HL-60 (cell line): Measurements from ENCODE around the gene LGR6.

Source experiments
- DNase-seq, 2 experiments: peaks; one replicate each; pipeline ENCODE4 v3.0.0-alpha.2; 2010 to 2020; ENCODE audit warnings: low read depth in 1 of 2, low spot score in 1 of 2
- H3K27ac ChIP-seq: fragments of 250-450 bp; sonication (Bioruptor Pico); replicated peaks from 2 replicates; pipeline ENCODE4 v1.5.1; 2020; ENCODE audit warnings: mild to moderate bottlenecking, moderate library complexity
- H3K27me3 ChIP-seq: fragments of 250-450 bp; sonication (Bioruptor Pico); 2 replicates; pipeline ENCODE4 v1.5.1; 2021; ENCODE audit warnings: mild to moderate bottlenecking, moderate library complexity; ENCODE audit not compliant: insufficient read depth, poor library complexity, severe bottlenecking
- H3K4me3 ChIP-seq: replicated peaks from 2 replicates; pipeline ENCODE4 v1.5.1; 2011; ENCODE audit warnings: mild to moderate bottlenecking, control low read depth, low read length; ENCODE audit not compliant: insufficient read depth
- CTCF ChIP-seq: IDR thresholded peaks from one replicate; pipeline ENCODE4 v1.5.1; 2011; ENCODE audit warnings: low read length, control low read depth, inconsistent platforms; ENCODE audit not compliant: insufficient read depth
- GABPA ChIP-seq: IDR thresholded peaks from 2 replicates; pipeline ENCODE4 v1.6.1; 2012; ENCODE audit warnings: low read depth
- POLR2AphosphoS5 ChIP-seq: IDR thresholded peaks from 2 replicates; pipeline ENCODE4 v1.6.1; 2012; ENCODE audit warnings: low read depth
- SPI1 ChIP-seq: IDR thresholded peaks from 2 replicates; pipeline ENCODE4 v1.6.1; 2012; ENCODE audit warnings: low read depth, mild to moderate bottlenecking, borderline replicate concordance
- TF ChIP-seq, protein P1 (sequence below): IDR thresholded peaks from 2 replicates; pipeline ENCODE4 v1.6.1; 2012; ENCODE audit warnings: low read depth; ENCODE audit not compliant: insufficient replicate concordance

Gene LGR6

DNA sequence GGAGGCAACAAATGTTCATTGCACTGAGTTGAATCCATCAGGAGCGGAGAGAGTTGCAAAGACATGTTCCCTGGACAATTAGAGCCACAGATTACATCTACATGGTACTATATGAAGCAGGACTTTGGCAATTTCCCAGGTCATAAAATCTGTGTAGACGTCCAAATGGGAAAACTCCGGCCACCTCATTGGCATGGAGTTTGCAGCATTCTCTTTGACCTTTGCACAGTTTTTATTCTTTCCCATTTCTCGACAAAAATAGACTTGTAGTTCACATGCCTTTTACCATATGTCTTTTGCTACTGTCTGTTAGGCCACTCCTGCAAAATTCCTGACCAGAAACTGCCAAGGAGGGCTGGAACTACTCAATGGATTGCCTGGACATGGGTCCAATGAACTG lies 100.0 kb downstream of the LGR6 start:
- TF ChIP-seq POLR2AphosphoS5 (no peak), CTCF (no peak), SPI1 (no peak), GABPA (no peak)
- TF ChIP-seq, protein P1, sequence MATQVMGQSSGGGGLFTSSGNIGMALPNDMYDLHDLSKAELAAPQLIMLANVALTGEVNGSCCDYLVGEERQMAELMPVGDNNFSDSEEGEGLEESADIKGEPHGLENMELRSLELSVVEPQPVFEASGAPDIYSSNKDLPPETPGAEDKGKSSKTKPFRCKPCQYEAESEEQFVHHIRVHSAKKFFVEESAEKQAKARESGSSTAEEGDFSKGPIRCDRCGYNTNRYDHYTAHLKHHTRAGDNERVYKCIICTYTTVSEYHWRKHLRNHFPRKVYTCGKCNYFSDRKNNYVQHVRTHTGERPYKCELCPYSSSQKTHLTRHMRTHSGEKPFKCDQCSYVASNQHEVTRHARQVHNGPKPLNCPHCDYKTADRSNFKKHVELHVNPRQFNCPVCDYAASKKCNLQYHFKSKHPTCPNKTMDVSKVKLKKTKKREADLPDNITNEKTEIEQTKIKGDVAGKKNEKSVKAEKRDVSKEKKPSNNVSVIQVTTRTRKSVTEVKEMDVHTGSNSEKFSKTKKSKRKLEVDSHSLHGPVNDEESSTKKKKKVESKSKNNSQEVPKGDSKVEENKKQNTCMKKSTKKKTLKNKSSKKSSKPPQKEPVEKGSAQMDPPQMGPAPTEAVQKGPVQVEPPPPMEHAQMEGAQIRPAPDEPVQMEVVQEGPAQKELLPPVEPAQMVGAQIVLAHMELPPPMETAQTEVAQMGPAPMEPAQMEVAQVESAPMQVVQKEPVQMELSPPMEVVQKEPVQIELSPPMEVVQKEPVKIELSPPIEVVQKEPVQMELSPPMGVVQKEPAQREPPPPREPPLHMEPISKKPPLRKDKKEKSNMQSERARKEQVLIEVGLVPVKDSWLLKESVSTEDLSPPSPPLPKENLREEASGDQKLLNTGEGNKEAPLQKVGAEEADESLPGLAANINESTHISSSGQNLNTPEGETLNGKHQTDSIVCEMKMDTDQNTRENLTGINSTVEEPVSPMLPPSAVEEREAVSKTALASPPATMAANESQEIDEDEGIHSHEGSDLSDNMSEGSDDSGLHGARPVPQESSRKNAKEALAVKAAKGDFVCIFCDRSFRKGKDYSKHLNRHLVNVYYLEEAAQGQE: no peak
- DNase-seq: no peak
- peaks cover 13% of the 10 kb centered on the region for H3K27me3 ChIP-seq
- no peak overlapping the region for H3K27ac ChIP-seq
- H3K4me3 ChIP-seq: no peak overlapping the region

DNA sequence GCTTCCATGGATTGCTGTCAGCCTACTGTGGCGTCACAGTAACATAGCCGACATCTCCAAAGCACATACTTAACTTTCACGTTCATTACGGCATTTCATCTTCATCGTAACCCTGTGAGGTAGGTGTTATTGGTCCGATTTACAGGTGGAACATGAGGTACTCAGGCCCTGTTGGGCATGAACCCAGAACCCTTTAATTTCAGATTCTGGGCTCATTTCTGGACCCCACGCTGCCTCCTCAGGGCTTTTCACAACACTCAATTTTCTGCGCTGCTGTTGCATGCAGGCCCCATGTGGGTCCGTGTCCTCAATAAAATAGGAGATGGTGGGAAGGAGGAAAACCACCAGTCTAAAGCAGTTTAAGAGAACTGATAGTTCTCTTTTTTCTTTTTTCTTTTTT lies 108.6 kb downstream of the LGR6 start:
- DNase-seq: no peak
- Histone ChIP-seq H3K27ac (no peak overlapping the region), H3K27me3 (peaks cover under 1% of the 10 kb centered on the region), H3K4me3 (no peak overlapping the region)
- TF ChIP-seq CTCF: no peak
- no peak for TF ChIP-seq GABPA

GRCh38 chr1:202304375-202304774 lies 110.8 kb downstream of the LGR6 start:
- Histone ChIP-seq H3K4me3 (no peak overlapping the region), H3K27me3 (no peaks in the 10 kb centered on the region), H3K27ac (no peak overlapping the region)
- DNase-seq: no peak
- no peak for TF ChIP-seq SPI1

DNA sequence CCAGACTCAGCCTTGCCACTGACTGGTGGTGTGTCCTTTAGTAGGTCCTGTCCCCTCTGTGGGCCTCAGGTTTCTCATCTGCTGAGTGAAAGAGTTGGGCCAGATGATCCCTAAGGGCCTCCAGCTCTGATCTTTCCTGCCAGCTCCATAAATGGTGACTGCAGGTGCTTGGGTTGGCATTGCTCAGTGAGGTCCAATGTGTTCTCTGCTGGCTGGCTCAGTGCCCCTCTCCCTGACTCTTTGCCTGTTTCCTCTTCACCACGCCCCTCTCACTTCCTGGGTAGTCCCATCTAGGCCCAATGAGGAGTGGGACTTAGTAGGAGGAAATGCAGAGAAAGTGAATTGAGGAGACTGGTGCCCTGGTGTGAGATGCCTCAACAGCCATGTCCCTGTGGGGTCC lies 111.6 kb downstream of the LGR6 start:
- no peak overlapping the region for H3K27ac ChIP-seq
- H3K27me3 ChIP-seq: no peaks in the 10 kb centered on the region
- TF ChIP-seq CTCF: no peak
- no peak for TF ChIP-seq POLR2AphosphoS5
- no peak for TF ChIP-seq SPI1
- no peak for TF ChIP-seq GABPA
- TF ChIP-seq, protein P1: no peak

More for the DNA sequence above, 111.6 kb downstream of the LGR6 start:
- no peak overlapping the region for H3K4me3 ChIP-seq
- no peak for DNase-seq
